ENCODE results near the gene NEURL1. TPM values are rescaled to one million over a fixed set of nuclear protein-coding genes. Genes with fewer than 3 reads are reported as not detected.

Gene NEURL1
- total RNA-seq, 3 donors from 2014 or later (not counting 1 experiment from before 2014, with no cell fraction given): 0.95 to 8.5 (median 1.5) TPM

GRCh38 chr10:103595933-103596726 lies 102.6 kb downstream of the NEURL1 start:
- intact Hi-C loops (cut with micrococcal nuclease): no loop called here
- Mint-ChIP-seq H3K4me3 (no peak overlapping the region), H3K27me3 (ENCODE audit: low read depth in 2 of 2) (no peaks in the 10 kb centered on the region), H3K9me3 (no peaks in the 10 kb centered on the region), H3K36me3 (no peaks in the 10 kb centered on the region), H3K4me1 (no peaks in the 10 kb centered on the region), H3K27ac (no peak overlapping the region)
- no peaks in the 10 kb centered on the region for H3K27me3 ChIP-seq (ENCODE audit: control insufficient read depth, insufficient read depth, low read length)
- no peak overlapping the region for H3K4me3 ChIP-seq (ENCODE audit: low read length)
- no peaks in the 10 kb centered on the region for H3K36me3 ChIP-seq (ENCODE audit: control insufficient read depth, insufficient read depth, low read length)
- H3K27ac ChIP-seq (ENCODE audit: low read length): no peak overlapping the region
- DNase-seq: no peak
- no peak for ATAC-seq
- TF ChIP-seq CTCF (IDR thresholded peaks at IDR 0.05): no peak
- WGBS (ENCODE audit: insufficient coverage): 88% methylated on average over 4 of the region's 4 CpGs
- H3K4me1 ChIP-seq (ENCODE audit: control insufficient read depth, insufficient read depth, low read length): no peaks in the 10 kb centered on the region
- H3K9me3 ChIP-seq (ENCODE audit: control insufficient read depth, insufficient read depth, low read length): no peaks in the 10 kb centered on the region

- ATAC-seq (no peak), DNase-seq (no peak)
- H3K4me3 ChIP-seq (ENCODE audit: low read length): no peak overlapping the region
- Mint-ChIP-seq H3K27me3 (ENCODE audit: low read depth in 2 of 2) (no peaks in the 10 kb centered on the region), H3K36me3 (no peaks in the 10 kb centered on the region), H3K4me3 (no peak overlapping the region), H3K27ac (no peak overlapping the region), H3K9me3 (no peaks in the 10 kb centered on the region), H3K4me1 (no peaks in the 10 kb centered on the region)
- H3K9me3 ChIP-seq (ENCODE audit: control insufficient read depth, insufficient read depth, low read length): no peaks in the 10 kb centered on the region
- TF ChIP-seq CTCF (IDR thresholded peaks at IDR 0.05): no peak
- no peak overlapping the region for H3K27ac ChIP-seq (ENCODE audit: low read length)
- no peaks in the 10 kb centered on the region for H3K4me1 ChIP-seq (ENCODE audit: control insufficient read depth, insufficient read depth, low read length)
- no peaks in the 10 kb centered on the region for H3K36me3 ChIP-seq (ENCODE audit: control insufficient read depth, insufficient read depth, low read length)
- 92% methylated on average over 6 of the region's 6 CpGs for WGBS (ENCODE audit: insufficient coverage)
- no peaks in the 10 kb centered on the region for H3K27me3 ChIP-seq (ENCODE audit: control insufficient read depth, insufficient read depth, low read length)
- intact Hi-C loops (cut with micrococcal nuclease): no loop called here
Observed at GRCh38 chr10:103597003-103597402, 103.5 kb downstream of the NEURL1 start.

DNA sequence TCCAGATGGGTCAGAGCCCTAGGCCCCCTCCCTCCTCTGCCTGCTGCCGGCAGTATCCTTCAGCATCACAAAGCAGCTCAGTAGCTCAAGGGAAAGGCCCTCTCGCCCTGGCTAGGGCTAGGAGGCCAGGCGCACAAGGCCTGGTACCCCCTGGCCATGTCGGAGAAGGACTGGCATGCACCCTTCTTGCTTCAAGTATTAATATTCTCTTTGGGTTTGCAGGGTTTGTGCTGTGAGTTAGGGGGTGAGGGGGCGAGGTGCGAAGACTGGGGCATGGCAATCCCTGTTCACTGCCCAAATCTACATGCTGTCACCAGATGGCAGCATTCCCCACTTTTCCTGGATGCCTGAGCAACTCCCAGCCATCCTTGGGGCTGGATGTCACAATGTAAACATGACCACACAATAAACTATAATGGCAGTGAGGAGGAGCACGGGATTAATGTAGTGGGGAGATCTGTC lies 105.2 kb downstream of the NEURL1 start:
- H3K4me3 ChIP-seq (ENCODE audit: low read length): no peak overlapping the region
- no peaks in the 10 kb centered on the region for H3K27me3 ChIP-seq (ENCODE audit: control insufficient read depth, insufficient read depth, low read length)
- H3K4me3 Mint-ChIP-seq: no peak overlapping the region
- H3K27me3 Mint-ChIP-seq (ENCODE audit: low read depth in 2 of 2): no peaks in the 10 kb centered on the region
- WGBS (ENCODE audit: insufficient coverage): 83% methylated on average over 6 of the region's 7 CpGs
- H3K27ac ChIP-seq (ENCODE audit: low read length): no peak overlapping the region
- no peak overlapping the region for H3K27ac Mint-ChIP-seq
- no peaks in the 10 kb centered on the region for H3K9me3 Mint-ChIP-seq
- intact Hi-C loops (cut with micrococcal nuclease): no loop called here
- no peaks in the 10 kb centered on the region for H3K9me3 ChIP-seq (ENCODE audit: control insufficient read depth, insufficient read depth, low read length)
- no peak for ATAC-seq
- no peaks in the 10 kb centered on the region for H3K4me1 Mint-ChIP-seq
- no peak for TF ChIP-seq CTCF (IDR thresholded peaks at IDR 0.05)
- H3K36me3 ChIP-seq (ENCODE audit: control insufficient read depth, insufficient read depth, low read length): no peaks in the 10 kb centered on the region
- H3K4me1 ChIP-seq (ENCODE audit: control insufficient read depth, insufficient read depth, low read length): no peaks in the 10 kb centered on the region
- no peaks in the 10 kb centered on the region for H3K36me3 Mint-ChIP-seq
- DNase-seq: peak in 1 of 2 donors; percentile 47

GRCh38 chr10:103599211-103599610 lies 105.7 kb downstream of the NEURL1 start:
- Mint-ChIP-seq H3K4me1 (no peaks in the 10 kb centered on the region), H3K9me3 (no peaks in the 10 kb centered on the region), H3K36me3 (no peaks in the 10 kb centered on the region), H3K27ac (no peak overlapping the region), H3K4me3 (no peak overlapping the region), H3K27me3 (ENCODE audit: low read depth in 2 of 2) (no peaks in the 10 kb centered on the region)
- H3K36me3 ChIP-seq (ENCODE audit: control insufficient read depth, insufficient read depth, low read length): no peaks in the 10 kb centered on the region
- intact Hi-C loops (cut with micrococcal nuclease): no loop called here
- H3K4me3 ChIP-seq (ENCODE audit: low read length): no peak overlapping the region
- H3K9me3 ChIP-seq (ENCODE audit: control insufficient read depth, insufficient read depth, low read length): no peaks in the 10 kb centered on the region
- DNase-seq: no peak
- TF ChIP-seq CTCF (IDR thresholded peaks at IDR 0.05): no peak
- ATAC-seq: no peak
- no peaks in the 10 kb centered on the region for H3K4me1 ChIP-seq (ENCODE audit: control insufficient read depth, insufficient read depth, low read length)
- no peak overlapping the region for H3K27ac ChIP-seq (ENCODE audit: low read length)
- no peaks in the 10 kb centered on the region for H3K27me3 ChIP-seq (ENCODE audit: control insufficient read depth, insufficient read depth, low read length)
- WGBS (ENCODE audit: insufficient coverage): 87% methylated on average over 3 of the region's 3 CpGs

Data from natural killer cell (primary cell).